Lung microvascular endothelial cell (primary cell): ENCODE data around the gene ADM5. TPM values are rescaled to one million over a fixed set of nuclear protein-coding genes. Genes with fewer than 3 reads are reported as not detected.

Experiments used
- DNase-seq, 2 donors: peaks; one replicate each; pipeline versions ENCODE4 v3.0.0 to v3.0.0-alpha.2; 2010; ENCODE audit warnings: low read depth in 2 of 2
- total RNA-seq: library from RNA; depleted of rRNA; stranded (reverse); fragments of >200 nt; gene quantifications from 2 replicates; pipeline ENCODE4 v1.2.1, GENCODE V29; 2014

Gene ADM5
- total RNA-seq, 1 donor from 2014 or later, result 0.40 TPM

DNA sequence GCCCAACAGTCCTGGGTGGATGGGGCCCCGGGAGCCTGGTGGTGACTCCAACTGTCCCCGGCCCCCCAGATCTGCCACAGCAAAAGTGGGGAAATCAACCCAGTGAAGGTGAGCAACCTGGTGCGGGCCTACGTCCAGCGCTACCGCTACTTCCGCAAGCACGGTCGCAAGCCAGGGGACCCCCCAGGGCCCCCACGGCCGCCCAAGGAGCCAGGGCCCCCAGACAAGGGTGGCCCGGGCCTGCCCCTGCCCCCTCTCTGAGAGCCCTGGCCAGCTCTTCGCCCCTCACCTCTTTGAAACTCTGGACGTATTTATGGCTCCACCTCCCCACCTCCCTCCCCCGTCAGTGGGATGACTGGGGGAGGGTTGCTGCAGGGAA, 31.3 kb upstream of the ADM5 start:
- no peak for DNase-seq

GRCh38 chr19:49658566-49659442, 30.6 kb upstream of the ADM5 start:
- DNase-seq, result no peak

- DNase-seq, result no peak
Observed at GRCh38 chr19:49660338-49660961, 28.9 kb upstream of the ADM5 start.

- no peak for DNase-seq
Observed at GRCh38 chr19:49662011-49662410, 27.4 kb upstream of the ADM5 start.

DNA sequence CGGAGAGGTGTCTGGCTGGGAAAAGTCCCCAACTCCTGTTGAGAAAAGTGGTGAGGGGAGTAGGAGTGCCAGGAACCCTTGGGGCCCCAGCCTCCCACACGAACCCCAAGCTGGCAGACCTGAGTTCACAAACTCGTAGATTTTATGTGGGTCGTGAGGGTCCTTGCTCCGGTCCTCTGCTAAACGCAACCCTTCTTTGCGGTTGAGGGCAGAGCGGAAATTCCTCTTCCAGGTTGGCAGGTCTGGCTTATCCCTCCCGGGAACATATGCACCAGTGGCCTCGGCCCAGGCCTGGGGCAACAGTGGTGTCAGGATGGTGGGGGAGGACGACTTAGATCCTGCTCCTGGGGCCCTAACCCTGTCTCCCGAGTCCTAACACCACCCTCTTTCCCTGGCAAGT, 26.2 kb upstream of the ADM5 start:
- no peak for DNase-seq

DNA sequence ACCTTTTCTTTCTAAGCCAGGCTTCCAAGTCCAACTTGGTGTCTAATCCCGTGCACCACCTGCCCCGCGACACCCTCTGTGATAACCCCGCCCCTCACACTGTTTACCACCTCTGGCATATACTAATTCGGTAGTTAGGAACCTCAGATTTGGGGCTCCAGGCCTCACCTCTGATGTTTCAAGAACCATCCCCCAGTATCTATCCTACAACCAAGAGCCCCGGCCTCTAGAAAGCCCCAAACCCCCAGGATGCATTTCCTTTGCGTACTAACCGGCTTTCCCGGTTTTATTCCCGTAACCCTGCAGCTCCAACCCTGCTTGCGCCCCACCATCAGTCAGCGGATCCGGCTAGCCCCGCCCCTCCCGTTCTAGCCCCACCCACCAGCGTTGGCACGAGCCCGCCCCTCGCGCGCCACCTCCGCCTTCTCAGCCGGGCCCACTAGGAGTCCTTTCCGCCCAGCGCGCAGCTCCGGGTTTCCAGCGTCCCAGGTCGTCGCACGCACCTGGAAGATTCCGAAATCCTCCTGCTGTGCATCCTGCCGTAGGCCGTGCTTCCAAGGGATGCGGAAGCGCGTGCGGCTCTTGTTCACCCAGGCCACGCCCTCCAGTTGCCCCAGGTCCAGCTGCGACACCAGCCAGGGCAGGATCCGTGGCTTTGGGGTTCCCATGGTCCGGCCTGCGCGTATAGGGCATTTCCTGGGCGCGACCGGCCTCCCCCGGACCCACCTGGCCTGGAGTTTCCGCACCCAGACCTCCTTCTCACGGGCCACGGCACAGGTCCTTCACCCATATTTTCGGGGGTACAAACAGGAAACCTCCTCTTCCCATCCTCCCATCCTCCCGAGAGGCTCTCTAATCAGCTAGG, 25.0 kb upstream of the ADM5 start:
- DNase-seq, result peak; percentile 84 to 88

- DNase-seq, result no peak
Observed at GRCh38 chr19:49665036-49665350, 24.4 kb upstream of the ADM5 start.

DNA sequence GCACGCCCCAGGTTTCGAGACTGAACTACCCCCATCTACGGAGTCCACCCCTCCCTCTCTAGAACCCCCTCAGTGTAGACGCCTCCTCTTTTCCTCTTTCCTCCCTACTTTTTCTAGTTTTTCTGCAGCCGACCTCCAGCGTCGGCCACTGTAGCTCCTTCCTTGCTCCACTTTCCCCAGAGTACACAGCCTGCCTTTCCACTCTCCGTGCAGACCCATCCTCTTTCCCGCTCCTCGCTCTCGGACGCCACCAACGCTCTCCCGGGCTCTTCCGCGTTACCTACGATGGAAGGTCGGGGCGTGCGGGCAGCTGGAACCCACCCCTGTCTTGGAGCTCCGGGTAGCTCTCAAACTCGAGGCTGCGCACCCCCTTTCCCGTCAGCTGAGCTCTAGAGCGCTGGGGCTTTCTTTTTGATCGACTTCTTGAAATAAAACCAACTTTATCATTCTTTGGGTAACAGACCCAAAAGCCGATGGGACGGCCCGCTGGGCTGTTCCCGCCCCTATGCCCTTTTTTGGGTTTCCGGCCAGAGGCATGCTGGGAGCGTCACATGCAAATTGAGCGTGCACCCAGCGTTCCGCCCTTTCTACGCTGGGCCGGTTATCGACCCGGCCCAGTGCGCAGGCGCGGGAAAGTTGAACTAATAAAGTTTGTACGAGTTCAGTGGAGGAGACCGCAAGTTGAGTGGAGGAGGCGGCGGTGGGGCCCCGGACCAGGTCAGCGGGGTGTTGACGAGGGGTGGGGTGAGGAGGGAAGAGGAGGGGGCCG, 23.9 kb upstream of the ADM5 start, which contains the start of the genes BCL2L12 and IRF3:
Gene BCL2L12, plus strand, starts transcription at position 583 of the 769 bp plus-strand sequence. CDS start 760 bp downstream, outside the sequence.
Gene IRF3, minus strand, starts transcription at position 507 of the 769 bp plus-strand sequence. CDS start 1,019 bp downstream, outside the sequence.
- DNase-seq, result peak; percentile 97

GRCh38 chr19:49666120-49666444, 23.3 kb upstream of the ADM5 start:
- no peak for DNase-seq

GRCh38 chr19:49667473-49667872, 21.9 kb upstream of the ADM5 start:
- DNase-seq, result no peak

- DNase-seq, result no peak
Observed at GRCh38 chr19:49669516-49669915, 19.9 kb upstream of the ADM5 start.

- DNase-seq, result peak; percentile 78 to 87
Observed at GRCh38 chr19:49672131-49672919, 17.1 kb upstream of the ADM5 start.

DNA sequence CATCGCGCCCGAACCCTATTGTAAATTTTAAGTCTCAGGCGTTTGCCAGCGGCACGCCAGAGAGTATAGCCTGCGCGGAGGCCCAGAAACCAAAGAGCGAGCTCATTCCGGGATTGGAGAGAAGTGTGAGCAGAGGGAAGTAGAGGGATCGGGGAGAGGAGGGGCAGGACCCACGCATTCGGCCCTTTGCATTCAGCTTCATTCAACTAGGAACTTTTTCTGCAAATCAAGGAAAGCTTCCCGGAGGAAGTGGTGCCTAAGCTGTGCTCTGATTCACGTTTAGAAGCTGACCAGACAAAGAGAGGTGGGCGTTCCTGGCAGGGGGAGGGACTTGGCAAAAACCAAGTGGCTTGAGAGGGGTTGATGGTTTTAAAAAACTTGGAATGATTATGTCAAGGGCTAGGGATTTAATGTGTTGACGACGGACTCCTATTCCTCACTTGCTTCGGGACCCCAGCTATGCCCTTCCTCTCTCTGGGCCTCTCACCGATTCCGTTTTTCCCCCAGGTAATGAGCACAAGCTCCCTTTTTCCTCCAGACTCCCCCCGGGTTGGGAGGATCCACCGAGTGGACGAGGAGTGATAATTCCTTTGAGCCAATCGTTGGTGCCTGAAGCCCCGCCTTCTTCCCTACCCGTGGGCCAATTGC, 13.1 kb upstream of the ADM5 start:
- DNase-seq, result peak; percentile 94 to 97

- peak; percentile 100 for DNase-seq
Observed at GRCh38 chr19:49676784-49677230, 12.6 kb upstream of the ADM5 start.

- DNase-seq, result peak; percentile 35 to 67
Observed at GRCh38 chr19:49677231-49677900, 12.0 kb upstream of the ADM5 start, which contains the start of gene PRMT1. Gene PRMT1 (plus strand): TSS chr19:49677271. CDS start chr19:49677281, 10 bp downstream.

DNA sequence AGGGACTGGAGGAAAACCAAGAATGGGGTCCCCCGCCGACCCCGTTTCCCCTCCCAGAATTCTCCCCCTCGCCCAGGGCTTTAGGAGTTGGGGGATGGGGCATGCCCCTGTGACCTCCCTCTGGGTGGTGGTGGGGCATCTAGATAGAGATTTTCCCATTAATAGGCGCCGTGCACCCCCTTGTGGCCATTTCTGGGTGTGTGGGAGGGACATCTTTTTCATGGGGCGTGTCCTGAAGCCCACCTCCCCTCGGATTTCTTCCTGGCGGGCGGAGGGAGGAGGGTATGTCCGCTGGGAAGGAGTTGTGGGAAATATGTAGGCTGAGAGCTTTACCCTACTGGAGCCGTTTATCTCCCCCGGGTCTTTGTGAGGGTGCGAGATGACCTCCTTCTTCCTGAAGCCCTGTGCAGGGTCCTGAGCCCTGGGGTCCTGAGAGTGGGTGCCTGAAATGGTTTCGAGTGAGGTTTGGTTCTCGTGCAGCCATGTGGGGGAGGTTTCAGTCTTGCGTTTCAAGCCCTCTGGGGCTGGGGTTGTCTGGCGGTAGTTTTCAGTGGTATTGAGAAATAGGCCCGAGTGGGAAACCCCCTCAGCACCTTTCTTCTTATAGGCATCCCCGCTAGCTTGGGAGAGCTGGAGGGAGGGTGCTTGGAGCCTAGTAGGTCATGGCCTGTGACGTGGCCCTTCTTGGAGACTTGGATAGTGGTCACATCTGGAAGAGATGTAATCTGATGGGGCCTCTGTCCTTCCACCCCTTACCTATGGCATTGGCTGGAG, 11.3 kb upstream of the ADM5 start:
- DNase-seq, result peak; percentile 64 to 77

GRCh38 chr19:49678985-49679770, 10.2 kb upstream of the ADM5 start:
- no peak for DNase-seq
